HL-60/S4 treated with phorbol 12-myristate 13-acetate at 8.2 ng/mL for 4 days and 3 days (cell line): ENCODE measurements around the gene LLPH.

Experiments
- in situ Hi-C: fragments of 300-500 bp; cut with MboI; formaldehyde crosslinking; loops from 2 replicates; pipeline ENCODE4 v1.15.0; 2022; ENCODE audit warnings: low sequenced_read_pairs

LLPH gene

GRCh38 chr12:66103016-66103913 lies 27.3 kb downstream of the LLPH start:
- in situ Hi-C loops = no loop called here

- in situ Hi-C loops = no loop called here
Measured at GRCh38 chr12:66092559-66093269, 37.8 kb downstream of the LLPH start.

DNA sequence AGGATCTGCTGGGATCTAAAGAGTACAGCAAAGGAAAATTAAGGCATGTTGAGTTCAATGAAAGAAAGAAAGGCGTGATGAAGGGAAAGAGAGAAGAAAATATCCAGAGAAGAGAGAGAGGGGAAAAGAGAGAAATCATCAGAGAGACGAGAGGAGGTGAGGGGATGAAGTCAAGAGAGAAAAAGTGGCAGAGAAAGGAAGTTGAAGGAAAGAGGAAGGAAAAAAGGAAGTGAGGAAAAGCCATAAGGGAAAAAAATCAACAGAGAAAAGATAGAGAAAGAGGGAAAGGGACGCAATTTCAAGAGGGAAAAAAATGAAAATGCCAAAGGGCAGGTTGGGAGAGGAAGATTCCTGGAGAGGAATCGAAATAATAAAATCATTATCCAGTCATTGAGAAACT lies 40.4 kb downstream of the LLPH start:
- in situ Hi-C loops = no loop called here

GRCh38 chr12:66087365-66087943 lies 43.1 kb downstream of the LLPH start:
- in situ Hi-C loops = no loop called here

- in situ Hi-C loops = no loop called here
Measured at GRCh38 chr12:66085998-66086397, 44.6 kb downstream of the LLPH start.

GRCh38 chr12:66085213-66085612 lies 45.3 kb downstream of the LLPH start:
- in situ Hi-C loops = no loop called here

DNA sequence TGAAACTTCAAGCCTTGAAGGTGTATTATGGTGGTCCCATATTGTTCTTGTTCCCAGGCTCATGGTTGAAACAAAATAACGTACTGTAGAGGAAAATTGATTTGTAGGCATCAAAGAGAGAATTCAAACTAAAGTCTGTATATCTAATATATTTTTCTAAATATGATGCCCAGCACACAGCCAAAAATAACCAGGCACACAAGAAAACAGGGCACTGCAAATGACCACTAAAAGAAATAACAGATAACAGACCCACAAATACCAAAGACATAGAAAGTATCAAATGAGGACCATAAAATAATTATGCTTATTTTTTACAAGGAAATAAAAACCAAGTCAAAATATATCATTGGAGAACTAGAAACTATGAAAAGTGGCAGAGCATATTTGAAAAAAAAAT lies 46.8 kb downstream of the LLPH start:
- in situ Hi-C loops = no loop called here

GRCh38 chr12:66082744-66083143 lies 47.8 kb downstream of the LLPH start:
- in situ Hi-C loops = no loop called here

- in situ Hi-C loops = no loop called here
Measured at GRCh38 chr12:66080791-66081190, 49.8 kb downstream of the LLPH start.

DNA sequence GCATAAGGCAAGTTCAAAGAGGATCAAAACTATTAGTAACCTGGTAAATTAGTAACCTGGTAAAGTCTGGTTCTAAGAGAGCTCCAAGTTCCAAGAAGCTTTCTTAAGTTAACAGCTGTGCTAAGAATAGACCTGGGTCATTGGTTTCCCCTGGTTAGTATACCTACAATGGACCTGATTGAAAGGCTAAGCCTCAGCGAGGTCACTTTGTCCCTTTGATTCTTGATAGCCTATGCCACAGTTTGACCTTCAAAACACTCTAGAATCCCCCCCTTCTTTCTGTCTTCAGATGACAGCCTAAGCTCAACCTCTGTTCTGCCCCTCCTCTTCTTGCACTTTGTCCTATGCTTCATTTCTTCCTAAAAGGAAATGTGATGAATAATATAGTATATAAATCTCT lies 53.0 kb downstream of the LLPH start:
- in situ Hi-C loops = no loop called here

GRCh38 chr12:66074561-66074960 lies 56.0 kb downstream of the LLPH start:
- in situ Hi-C loops = no loop called here

DNA sequence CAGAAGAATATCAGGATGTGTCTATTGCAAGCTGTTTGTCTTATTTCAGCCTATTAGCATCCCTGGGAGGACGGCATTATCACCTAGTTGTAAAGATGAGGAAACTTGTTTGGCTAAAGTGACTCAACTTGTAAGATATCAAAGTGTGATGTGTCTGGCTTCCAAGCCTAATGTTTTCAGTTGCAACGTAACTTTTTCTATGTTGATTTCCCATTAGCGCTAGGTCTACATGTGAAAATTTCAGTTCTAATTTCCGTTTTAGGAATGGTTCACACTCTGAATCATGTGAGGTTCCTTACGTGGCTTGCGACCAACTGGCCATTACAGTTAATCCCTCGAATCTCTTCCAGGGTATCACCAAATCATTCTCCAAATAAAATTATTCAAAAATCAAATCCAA lies 58.0 kb downstream of the LLPH start:
- in situ Hi-C loops = no loop called here

DNA sequence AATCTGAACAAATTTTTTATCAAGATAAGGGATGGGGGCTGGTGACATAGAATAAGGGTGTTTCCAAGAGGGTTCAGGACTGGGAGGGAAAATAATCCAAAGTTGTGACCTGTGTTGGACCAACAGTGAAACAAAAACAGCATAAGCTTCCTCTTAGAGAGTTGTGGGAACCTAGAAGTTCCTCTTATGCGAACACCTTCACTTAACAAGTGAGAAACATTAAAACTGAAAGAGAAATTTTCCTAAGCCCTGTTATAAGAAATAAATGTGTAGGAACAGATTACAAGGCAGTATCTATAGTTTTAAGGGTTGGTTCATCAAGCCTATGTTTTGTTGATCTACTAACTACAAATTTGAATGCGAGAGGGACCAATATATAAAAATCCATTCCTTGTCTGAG lies 58.4 kb downstream of the LLPH start:
- in situ Hi-C loops = no loop called here

DNA sequence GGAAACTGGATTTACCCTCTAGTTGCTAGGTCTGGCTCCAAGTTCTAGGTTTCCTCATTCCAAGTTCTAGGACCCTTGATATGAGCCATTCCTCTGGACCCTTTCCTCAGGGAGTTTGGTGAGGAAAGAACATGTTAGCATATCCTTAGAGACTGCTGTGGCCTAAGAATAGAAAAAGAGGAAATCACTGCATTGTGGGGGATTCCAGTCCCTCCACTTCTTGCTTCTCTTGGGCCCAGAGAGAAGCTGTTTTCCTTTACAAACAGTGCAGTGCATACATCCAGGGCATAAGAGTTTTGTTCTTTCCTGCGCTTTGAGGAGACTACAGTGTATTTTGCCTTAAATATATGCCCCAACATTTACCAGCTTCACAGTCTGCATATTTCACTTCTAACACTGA lies 59.0 kb downstream of the LLPH start:
- in situ Hi-C loops = no loop called here

DNA sequence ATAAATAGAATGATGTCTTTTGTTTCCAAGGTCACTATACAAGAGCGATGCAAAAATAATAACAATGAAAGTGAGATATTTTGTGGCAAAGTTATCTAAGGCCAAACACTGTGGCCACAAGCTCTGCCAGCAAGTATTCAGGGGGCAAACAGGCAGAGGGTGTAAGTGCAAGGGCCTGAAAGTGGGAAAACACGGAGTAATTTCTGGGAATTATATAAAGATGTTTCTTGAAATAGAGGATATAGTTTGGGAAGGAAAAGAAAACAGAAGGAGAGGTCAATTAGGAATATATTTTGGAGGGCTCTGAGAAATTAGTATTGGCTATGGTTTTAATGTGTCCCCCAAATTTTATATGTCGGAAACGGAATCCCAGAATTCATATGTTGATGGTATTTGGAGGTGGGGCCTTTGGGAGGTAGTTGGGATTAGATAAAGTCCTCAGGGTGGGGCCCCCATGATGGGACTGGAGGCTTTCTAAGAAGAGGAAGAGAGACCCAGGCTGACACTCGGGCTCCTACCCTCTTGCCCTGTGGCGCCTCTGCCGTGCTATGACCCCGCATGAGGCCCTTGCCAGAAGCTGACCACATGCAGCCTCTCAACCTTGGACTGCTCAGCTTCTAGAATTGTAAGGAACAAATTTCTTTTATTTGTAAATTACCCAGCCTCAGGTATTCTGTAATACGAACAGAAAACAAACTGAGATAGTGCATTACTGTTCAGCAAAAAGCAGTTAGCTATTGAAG lies 60.0 kb downstream of the LLPH start:
- in situ Hi-C loops = no loop called here

GRCh38 chr12:66066929-66067523 lies 63.5 kb downstream of the LLPH start:
- in situ Hi-C loops = no loop called here
